Left forelimb (tissue), 1 donor: Measurements from ENCODE around the gene GGA2.
"Not testable (repeated sequence)": the region's sequence is repeated elsewhere in the genome, so short reads cannot be mapped to it uniquely, and the experiment has no call there.

ENCODE experiments used
- DNase-seq: peaks from one replicate; pipeline ENCODE4 v3.0.0-alpha.2; 2018; ENCODE audit warnings: low spot score

The GGA2 gene

GRCh38 chr16:23524886-23525285 is 14.6 kb upstream of the GGA2 start:
- DNase-seq = no peak

- DNase-seq = no peak
Measured at GRCh38 chr16:23523876-23524385, 13.6 kb upstream of the GGA2 start.

- no peak for DNase-seq
Measured at GRCh38 chr16:23523321-23523720, 13.0 kb upstream of the GGA2 start.

GRCh38 chr16:23521965-23522364 is 11.7 kb upstream of the GGA2 start:
- DNase-seq = no peak

GRCh38 chr16:23521037-23521743 is 10.9 kb upstream of the GGA2 start:
- no peak for DNase-seq

- no peak for DNase-seq
Measured at GRCh38 chr16:23520500-23520899, 10.2 kb upstream of the GGA2 start.

GRCh38 chr16:23519282-23519681 is 9.0 kb upstream of the GGA2 start:
- DNase-seq = no peak

GRCh38 chr16:23518435-23518891 is 8.2 kb upstream of the GGA2 start:
- no peak for DNase-seq

GRCh38 chr16:23516366-23517137 is 6.3 kb upstream of the GGA2 start:
- no peak for DNase-seq

GRCh38 chr16:23515881-23516280 is 5.6 kb upstream of the GGA2 start:
- no peak for DNase-seq

GRCh38 chr16:23514381-23515152 is 4.3 kb upstream of the GGA2 start:
- DNase-seq = no peak

- DNase-seq = no peak
Measured at GRCh38 chr16:23512168-23512695, 1.9 kb upstream of the GGA2 start.

GRCh38 chr16:23511731-23512130 is 1.4 kb upstream of the GGA2 start:
- no peak for DNase-seq

- DNase-seq = not testable (repeated sequence)
Measured at GRCh38 chr16:23510915-23511270, 599 bp upstream of the GGA2 start.

- DNase-seq = no peak
Measured at GRCh38 chr16:23509782-23510163, 521 bp downstream of the GGA2 start.

GRCh38 chr16:23509441-23509754 is 896 bp downstream of the GGA2 start:
- no peak for DNase-seq

GRCh38 chr16:23508589-23509440 is 1.5 kb downstream of the GGA2 start:
- no peak for DNase-seq

- DNase-seq = no peak
Measured at GRCh38 chr16:23506606-23506994, 3.7 kb downstream of the GGA2 start.

GRCh38 chr16:23505671-23506605 is 4.4 kb downstream of the GGA2 start:
- DNase-seq = no peak

GRCh38 chr16:23505180-23505665 is 5.1 kb downstream of the GGA2 start:
- no peak for DNase-seq
